ENCODE measurements around the gene CALN1. TPM values are rescaled to one million over a fixed set of nuclear protein-coding genes. Genes with fewer than 3 reads are reported as not detected.

CALN1 gene
- total RNA-seq, 1 experiment from 2014 or later, result not detected

GRCh38 chr7:71785216-71785615 lies 626.9 kb downstream of the CALN1 start:
- Histone ChIP-seq H3K4me2 (ENCODE audit: low read depth, low read length, poor library complexity, severe bottlenecking) (no peak overlapping the region), H3K9me3 (ENCODE audit: low read length) (no peaks in the 10 kb centered on the region), H3K36me3 (ENCODE audit: insufficient read depth, low read length) (no peaks in the 10 kb centered on the region), H3K27me3 (ENCODE audit: low read length) (no peaks in the 10 kb centered on the region), H3K4me1 (ENCODE audit: low read length) (no peaks in the 10 kb centered on the region), H3K9me2 (replicated peaks; ENCODE audit: insufficient read depth, low read length) (no peaks in the 10 kb centered on the region), H3K27ac (ENCODE audit: low read length) (no peak overlapping the region), H4K20me1 (ENCODE audit: insufficient read depth, low read depth, low read length) (no peaks in the 10 kb centered on the region), H3K9ac (ENCODE audit: low read length) (no peak overlapping the region), H2AFZ (ENCODE audit: low read length) (no peak overlapping the region), H3K4me3 (ENCODE audit: low read length) (no peak overlapping the region), H3K79me2 (ENCODE audit: low read length) (no peaks in the 10 kb centered on the region)
- peak; percentile 52 for DNase-seq

GRCh38 chr7:71784781-71785180 lies 627.4 kb downstream of the CALN1 start:
- no peak for DNase-seq
- no peaks in the 10 kb centered on the region for H3K9me3 ChIP-seq (ENCODE audit: low read length)
- no peak overlapping the region for H3K9ac ChIP-seq (ENCODE audit: low read length)
- H3K27me3 ChIP-seq (ENCODE audit: low read length), result no peaks in the 10 kb centered on the region
- H3K4me1 ChIP-seq (ENCODE audit: low read length), result no peaks in the 10 kb centered on the region
- H3K9me2 ChIP-seq (replicated peaks; ENCODE audit: insufficient read depth, low read length), result no peaks in the 10 kb centered on the region
- H2AFZ ChIP-seq (ENCODE audit: low read length), result no peak overlapping the region
- no peaks in the 10 kb centered on the region for H3K79me2 ChIP-seq (ENCODE audit: low read length)
- no peaks in the 10 kb centered on the region for H3K36me3 ChIP-seq (ENCODE audit: insufficient read depth, low read length)
- no peaks in the 10 kb centered on the region for H4K20me1 ChIP-seq (ENCODE audit: insufficient read depth, low read depth, low read length)
- H3K27ac ChIP-seq (ENCODE audit: low read length), result no peak overlapping the region
- no peak overlapping the region for H3K4me3 ChIP-seq (ENCODE audit: low read length)
- no peak overlapping the region for H3K4me2 ChIP-seq (ENCODE audit: low read depth, low read length, poor library complexity, severe bottlenecking)

DNA sequence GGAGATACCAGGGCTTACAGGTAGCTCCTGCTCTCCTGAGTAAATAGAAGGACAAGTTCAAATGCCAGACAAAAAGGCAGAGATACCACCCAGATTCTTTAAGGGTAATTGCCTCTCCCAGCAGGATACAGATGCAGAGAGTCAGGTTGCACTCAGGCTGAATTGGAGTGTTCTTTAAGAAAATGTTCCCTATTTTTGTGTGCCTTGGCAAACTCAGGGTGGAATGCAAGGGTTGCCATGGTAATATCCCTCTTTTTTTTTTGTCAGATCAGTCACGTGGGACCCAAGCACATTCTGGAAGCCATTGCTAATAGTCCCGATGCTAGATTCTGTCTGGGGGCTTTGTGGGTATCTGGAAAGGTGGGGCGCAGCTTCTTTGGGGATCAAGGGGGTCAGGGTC lies 628.0 kb downstream of the CALN1 start:
- Histone ChIP-seq H3K36me3 (ENCODE audit: insufficient read depth, low read length) (no peaks in the 10 kb centered on the region), H2AFZ (ENCODE audit: low read length) (no peak overlapping the region), H3K9me2 (replicated peaks; ENCODE audit: insufficient read depth, low read length) (no peaks in the 10 kb centered on the region), H3K4me2 (ENCODE audit: low read depth, low read length, poor library complexity, severe bottlenecking) (no peak overlapping the region), H4K20me1 (ENCODE audit: insufficient read depth, low read depth, low read length) (no peaks in the 10 kb centered on the region), H3K27ac (ENCODE audit: low read length) (no peak overlapping the region), H3K9me3 (ENCODE audit: low read length) (no peaks in the 10 kb centered on the region), H3K9ac (ENCODE audit: low read length) (no peak overlapping the region), H3K79me2 (ENCODE audit: low read length) (no peaks in the 10 kb centered on the region), H3K4me3 (ENCODE audit: low read length) (no peak overlapping the region), H3K27me3 (ENCODE audit: low read length) (no peaks in the 10 kb centered on the region), H3K4me1 (ENCODE audit: low read length) (no peaks in the 10 kb centered on the region)
- DNase-seq, result no peak

- no peaks in the 10 kb centered on the region for H3K27me3 ChIP-seq (ENCODE audit: low read length)
- H3K9me3 ChIP-seq (ENCODE audit: low read length), result no peaks in the 10 kb centered on the region
- no peaks in the 10 kb centered on the region for H3K4me1 ChIP-seq (ENCODE audit: low read length)
- H3K27ac ChIP-seq (ENCODE audit: low read length), result no peak overlapping the region
- H3K36me3 ChIP-seq (ENCODE audit: insufficient read depth, low read length), result no peaks in the 10 kb centered on the region
- no peak overlapping the region for H2AFZ ChIP-seq (ENCODE audit: low read length)
- no peak overlapping the region for H3K9ac ChIP-seq (ENCODE audit: low read length)
- no peaks in the 10 kb centered on the region for H4K20me1 ChIP-seq (ENCODE audit: insufficient read depth, low read depth, low read length)
- H3K9me2 ChIP-seq (replicated peaks; ENCODE audit: insufficient read depth, low read length), result no peaks in the 10 kb centered on the region
- H3K4me2 ChIP-seq (ENCODE audit: low read depth, low read length, poor library complexity, severe bottlenecking), result no peak overlapping the region
- H3K79me2 ChIP-seq (ENCODE audit: low read length), result no peaks in the 10 kb centered on the region
- DNase-seq, result no peak
- no peak overlapping the region for H3K4me3 ChIP-seq (ENCODE audit: low read length)
Observed at GRCh38 chr7:71783779-71784178, 628.4 kb downstream of the CALN1 start.

DNA sequence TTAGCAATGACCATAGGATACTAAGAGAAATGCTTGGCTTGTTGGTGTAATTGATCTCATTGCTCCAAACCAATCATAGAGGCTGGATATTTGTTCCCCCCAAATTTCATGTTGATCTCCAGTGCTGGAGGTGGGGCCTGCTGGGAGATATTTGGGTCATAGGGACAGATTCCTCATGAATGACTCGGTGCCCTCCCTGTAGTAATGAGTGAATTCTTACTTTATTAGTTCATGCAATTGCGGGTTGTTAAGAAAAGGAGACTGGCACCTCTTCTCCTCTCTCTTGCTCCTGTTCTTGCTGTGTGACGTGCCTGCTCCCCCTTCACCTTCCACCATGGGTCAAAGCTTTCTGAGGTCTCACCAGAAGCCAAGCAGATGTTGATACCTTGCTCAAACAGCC lies 630.1 kb downstream of the CALN1 start:
- Histone ChIP-seq H2AFZ (ENCODE audit: low read length) (no peak overlapping the region), H3K36me3 (ENCODE audit: insufficient read depth, low read length) (no peaks in the 10 kb centered on the region), H3K27me3 (ENCODE audit: low read length) (no peaks in the 10 kb centered on the region), H4K20me1 (ENCODE audit: insufficient read depth, low read depth, low read length) (no peaks in the 10 kb centered on the region), H3K4me3 (ENCODE audit: low read length) (no peak overlapping the region), H3K9me2 (replicated peaks; ENCODE audit: insufficient read depth, low read length) (no peaks in the 10 kb centered on the region), H3K79me2 (ENCODE audit: low read length) (no peaks in the 10 kb centered on the region), H3K4me1 (ENCODE audit: low read length) (no peaks in the 10 kb centered on the region), H3K9ac (ENCODE audit: low read length) (no peak overlapping the region), H3K9me3 (ENCODE audit: low read length) (no peaks in the 10 kb centered on the region), H3K4me2 (ENCODE audit: low read depth, low read length, poor library complexity, severe bottlenecking) (no peak overlapping the region), H3K27ac (ENCODE audit: low read length) (no peak overlapping the region)
- no peak for DNase-seq

DNA sequence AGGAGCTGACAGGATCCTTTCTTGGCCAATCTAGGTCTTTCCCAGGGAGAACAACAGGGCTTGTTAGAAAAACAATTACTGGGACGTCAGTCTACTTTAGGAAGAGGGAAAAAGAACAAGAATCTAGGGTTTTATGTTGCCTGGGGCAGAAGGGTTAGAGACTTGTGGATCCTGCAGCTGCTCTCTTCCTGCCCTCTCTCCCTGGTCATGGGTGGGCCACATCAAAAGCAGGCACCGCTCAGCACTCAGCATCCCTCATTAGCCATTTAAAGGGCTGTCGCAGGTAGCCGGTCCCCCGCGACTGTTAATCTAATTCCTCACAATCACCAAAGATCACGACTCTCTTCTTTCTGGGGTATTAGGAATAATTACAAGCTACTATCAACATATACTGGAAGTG lies 631.9 kb downstream of the CALN1 start:
- no peaks in the 10 kb centered on the region for H3K4me1 ChIP-seq (ENCODE audit: low read length)
- no peak overlapping the region for H3K4me3 ChIP-seq (ENCODE audit: low read length)
- no peaks in the 10 kb centered on the region for H4K20me1 ChIP-seq (ENCODE audit: insufficient read depth, low read depth, low read length)
- H2AFZ ChIP-seq (ENCODE audit: low read length), result no peak overlapping the region
- H3K9ac ChIP-seq (ENCODE audit: low read length), result no peak overlapping the region
- H3K36me3 ChIP-seq (ENCODE audit: insufficient read depth, low read length), result no peaks in the 10 kb centered on the region
- H3K9me3 ChIP-seq (ENCODE audit: low read length), result no peaks in the 10 kb centered on the region
- no peak overlapping the region for H3K27ac ChIP-seq (ENCODE audit: low read length)
- DNase-seq, result no peak
- H3K9me2 ChIP-seq (replicated peaks; ENCODE audit: insufficient read depth, low read length), result no peaks in the 10 kb centered on the region
- H3K27me3 ChIP-seq (ENCODE audit: low read length), result no peaks in the 10 kb centered on the region
- H3K4me2 ChIP-seq (ENCODE audit: low read depth, low read length, poor library complexity, severe bottlenecking), result no peak overlapping the region
- H3K79me2 ChIP-seq (ENCODE audit: low read length), result no peaks in the 10 kb centered on the region

- Histone ChIP-seq H4K20me1 (ENCODE audit: insufficient read depth, low read depth, low read length) (no peaks in the 10 kb centered on the region), H3K9ac (ENCODE audit: low read length) (no peak overlapping the region), H3K9me2 (replicated peaks; ENCODE audit: insufficient read depth, low read length) (no peaks in the 10 kb centered on the region), H3K79me2 (ENCODE audit: low read length) (no peaks in the 10 kb centered on the region), H2AFZ (ENCODE audit: low read length) (no peak overlapping the region), H3K9me3 (ENCODE audit: low read length) (no peaks in the 10 kb centered on the region), H3K4me2 (ENCODE audit: low read depth, low read length, poor library complexity, severe bottlenecking) (no peak overlapping the region), H3K4me3 (ENCODE audit: low read length) (no peak overlapping the region), H3K4me1 (ENCODE audit: low read length) (no peaks in the 10 kb centered on the region), H3K36me3 (ENCODE audit: insufficient read depth, low read length) (no peaks in the 10 kb centered on the region), H3K27ac (ENCODE audit: low read length) (no peak overlapping the region), H3K27me3 (ENCODE audit: low read length) (no peaks in the 10 kb centered on the region)
- DNase-seq, result no peak
Observed at GRCh38 chr7:71777278-71777677, 634.9 kb downstream of the CALN1 start.

GRCh38 chr7:71776726-71777125 lies 635.4 kb downstream of the CALN1 start:
- no peak overlapping the region for H3K4me3 ChIP-seq (ENCODE audit: low read length)
- no peak for DNase-seq
- no peaks in the 10 kb centered on the region for H4K20me1 ChIP-seq (ENCODE audit: insufficient read depth, low read depth, low read length)
- H3K27me3 ChIP-seq (ENCODE audit: low read length), result no peaks in the 10 kb centered on the region
- no peak overlapping the region for H3K27ac ChIP-seq (ENCODE audit: low read length)
- H3K79me2 ChIP-seq (ENCODE audit: low read length), result no peaks in the 10 kb centered on the region
- no peak overlapping the region for H2AFZ ChIP-seq (ENCODE audit: low read length)
- no peaks in the 10 kb centered on the region for H3K9me3 ChIP-seq (ENCODE audit: low read length)
- no peaks in the 10 kb centered on the region for H3K36me3 ChIP-seq (ENCODE audit: insufficient read depth, low read length)
- H3K9ac ChIP-seq (ENCODE audit: low read length), result no peak overlapping the region
- no peak overlapping the region for H3K4me2 ChIP-seq (ENCODE audit: low read depth, low read length, poor library complexity, severe bottlenecking)
- no peaks in the 10 kb centered on the region for H3K4me1 ChIP-seq (ENCODE audit: low read length)
- H3K9me2 ChIP-seq (replicated peaks; ENCODE audit: insufficient read depth, low read length), result no peaks in the 10 kb centered on the region

DNA sequence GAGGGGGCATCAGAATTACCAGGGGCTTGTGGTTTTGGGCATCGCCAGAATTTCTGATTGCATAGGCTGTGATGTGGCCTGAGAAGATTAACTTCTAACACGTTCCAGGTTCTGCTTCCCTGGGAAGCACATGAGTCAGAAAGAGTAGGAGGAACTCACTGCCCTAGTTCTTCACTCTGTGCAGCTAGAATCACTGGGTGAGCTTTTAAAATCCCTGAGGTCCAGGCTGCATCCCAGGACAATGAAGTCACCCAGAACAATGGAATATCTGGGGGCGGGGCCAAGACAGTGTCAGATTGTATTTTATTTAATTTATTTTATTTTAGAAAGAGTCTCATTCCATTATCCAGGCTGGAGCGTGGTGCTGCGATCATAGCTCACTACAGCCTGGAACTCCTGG lies 636.5 kb downstream of the CALN1 start:
- H3K9me3 ChIP-seq (ENCODE audit: low read length), result no peaks in the 10 kb centered on the region

More for the DNA sequence above, 636.5 kb downstream of the CALN1 start:
- no peak overlapping the region for H3K4me3 ChIP-seq (ENCODE audit: low read length)
- H3K9ac ChIP-seq (ENCODE audit: low read length), result no peak overlapping the region
- H2AFZ ChIP-seq (ENCODE audit: low read length), result no peak overlapping the region
- no peaks in the 10 kb centered on the region for H4K20me1 ChIP-seq (ENCODE audit: insufficient read depth, low read depth, low read length)
- H3K4me2 ChIP-seq (ENCODE audit: low read depth, low read length, poor library complexity, severe bottlenecking), result no peak overlapping the region
- H3K9me2 ChIP-seq (replicated peaks; ENCODE audit: insufficient read depth, low read length), result no peaks in the 10 kb centered on the region
- H3K79me2 ChIP-seq (ENCODE audit: low read length), result no peaks in the 10 kb centered on the region
- no peak for DNase-seq
- no peaks in the 10 kb centered on the region for H3K36me3 ChIP-seq (ENCODE audit: insufficient read depth, low read length)
- no peaks in the 10 kb centered on the region for H3K4me1 ChIP-seq (ENCODE audit: low read length)
- H3K27me3 ChIP-seq (ENCODE audit: low read length), result no peaks in the 10 kb centered on the region
- H3K27ac ChIP-seq (ENCODE audit: low read length), result no peak overlapping the region
